HG03159 (cell line): ENCODE measurements around the gene LUZP2.

Experiments
- ATAC-seq: cut with Tn5 transposase; IDR thresholded peaks from one replicate; pipeline ENCODE4 v1.9.1; 2021; ENCODE audit warnings: mild to moderate bottlenecking, moderate library complexity; ENCODE audit not compliant: unreplicated experiment

Gene LUZP2

GRCh38 chr11:24496736-24497725, at the start of gene LUZP2:
Gene LUZP2 (plus strand): TSS chr11:24497053.
- no peak for ATAC-seq

- ATAC-seq, result no peak
Observed at GRCh38 chr11:24453129-24453718, 43.6 kb upstream of the LUZP2 start.

GRCh38 chr11:24457985-24458384, 38.9 kb upstream of the LUZP2 start:
- ATAC-seq, result no peak

GRCh38 chr11:24470431-24470830, 26.4 kb upstream of the LUZP2 start:
- no peak for ATAC-seq

- ATAC-seq, result no peak
Observed at GRCh38 chr11:24471084-24471483, 25.8 kb upstream of the LUZP2 start.

GRCh38 chr11:24478718-24479117, 18.1 kb upstream of the LUZP2 start:
- ATAC-seq, result no peak

DNA sequence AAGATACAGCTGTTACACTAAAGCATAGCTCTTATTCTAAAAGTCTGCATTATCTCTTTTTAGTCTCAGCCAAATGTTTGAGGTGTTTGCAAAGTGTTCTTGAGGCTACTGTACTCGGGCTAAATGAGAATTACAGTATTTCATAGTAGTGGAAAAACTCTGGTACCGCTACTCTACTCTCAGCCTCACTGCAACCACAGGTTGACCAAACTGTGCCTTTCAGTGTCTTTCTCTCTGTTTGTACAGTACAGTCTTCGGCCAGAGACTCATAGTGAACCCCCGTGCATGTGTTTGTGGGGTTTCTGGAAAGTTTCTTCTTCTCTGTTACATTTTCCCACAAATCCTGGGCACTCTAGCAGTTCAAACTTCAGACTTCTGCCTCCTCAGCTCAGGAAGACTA, 7.4 kb upstream of the LUZP2 start:
- ATAC-seq, result no peak

- no peak for ATAC-seq
Observed at GRCh38 chr11:24496386-24496735, 492 bp upstream of the LUZP2 start.

DNA sequence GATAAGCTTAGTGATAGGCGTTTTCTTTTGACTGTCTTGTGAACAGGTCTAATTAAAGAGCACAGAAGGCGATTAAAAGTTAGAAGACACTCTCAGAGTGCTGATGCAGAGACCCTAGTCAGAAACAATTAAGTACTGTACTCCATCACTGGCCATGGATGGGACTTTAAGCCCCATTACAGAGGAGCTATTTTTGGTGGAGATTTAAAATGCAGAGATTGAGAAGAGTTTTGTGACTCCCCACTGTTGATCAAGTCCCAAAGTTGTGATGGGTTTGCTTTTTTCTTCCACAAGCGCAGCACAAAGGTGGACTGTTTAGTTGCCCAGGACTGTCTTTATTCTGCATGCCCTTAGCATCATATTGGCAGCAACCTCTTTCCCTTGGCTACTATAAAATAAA, 978 bp downstream of the LUZP2 start:
- no peak for ATAC-seq

DNA sequence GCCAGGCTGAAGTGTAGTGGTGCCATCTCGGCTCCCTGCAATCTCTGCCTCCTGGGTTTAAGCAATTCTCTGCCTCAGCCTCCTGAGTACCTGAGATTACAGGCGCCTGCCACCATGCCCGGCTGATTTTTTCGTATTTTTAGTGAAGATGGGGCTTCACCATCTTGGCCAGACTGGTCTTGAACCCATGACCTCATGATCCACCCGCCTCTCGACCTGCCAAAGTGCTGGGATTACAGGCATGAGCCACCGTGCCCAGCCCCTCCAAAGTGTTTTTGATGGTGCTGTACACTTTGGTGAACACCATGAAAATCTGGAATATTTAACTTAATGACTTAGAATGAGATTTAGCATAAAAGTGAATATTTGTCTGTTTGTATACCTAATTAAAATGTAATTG, 5.6 kb downstream of the LUZP2 start:
- no peak for ATAC-seq

DNA sequence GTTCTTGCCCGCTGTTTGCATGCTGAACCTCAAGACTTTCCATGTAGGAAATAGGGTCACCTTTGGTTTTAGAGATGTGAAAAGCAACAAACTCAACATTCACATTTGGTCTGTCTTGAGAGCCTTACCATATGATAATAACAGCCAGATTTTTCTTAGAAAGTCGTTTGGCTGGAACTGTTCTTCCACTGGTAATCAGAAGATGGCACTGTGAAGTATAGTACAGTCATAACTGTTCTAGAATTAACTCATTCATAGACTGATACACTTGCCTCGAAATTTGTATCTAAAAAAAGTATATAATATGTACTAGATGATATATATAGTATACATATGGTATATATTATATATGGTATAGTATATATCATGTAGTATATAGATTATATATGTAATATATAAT, 12.3 kb downstream of the LUZP2 start:
- peak; percentile 74 for ATAC-seq

DNA sequence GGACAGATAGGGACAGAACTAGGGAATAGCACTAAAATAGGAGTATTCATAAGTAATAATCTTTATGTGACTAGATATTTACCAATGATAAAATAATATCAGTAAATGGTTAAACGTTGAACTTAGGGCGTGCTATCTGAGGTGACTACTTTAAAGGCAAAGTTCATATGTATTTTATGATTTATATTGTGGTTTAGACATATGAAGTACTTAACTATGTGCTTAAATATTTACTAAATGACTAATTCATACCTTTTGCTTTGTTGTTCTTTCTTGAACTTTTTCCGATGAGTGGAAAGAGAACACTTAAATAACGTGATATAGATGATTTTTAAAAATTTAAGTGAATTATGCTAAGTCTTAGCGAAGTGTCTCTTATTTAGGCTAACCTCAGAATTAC, 14.7 kb downstream of the LUZP2 start:
- ATAC-seq, result no peak

DNA sequence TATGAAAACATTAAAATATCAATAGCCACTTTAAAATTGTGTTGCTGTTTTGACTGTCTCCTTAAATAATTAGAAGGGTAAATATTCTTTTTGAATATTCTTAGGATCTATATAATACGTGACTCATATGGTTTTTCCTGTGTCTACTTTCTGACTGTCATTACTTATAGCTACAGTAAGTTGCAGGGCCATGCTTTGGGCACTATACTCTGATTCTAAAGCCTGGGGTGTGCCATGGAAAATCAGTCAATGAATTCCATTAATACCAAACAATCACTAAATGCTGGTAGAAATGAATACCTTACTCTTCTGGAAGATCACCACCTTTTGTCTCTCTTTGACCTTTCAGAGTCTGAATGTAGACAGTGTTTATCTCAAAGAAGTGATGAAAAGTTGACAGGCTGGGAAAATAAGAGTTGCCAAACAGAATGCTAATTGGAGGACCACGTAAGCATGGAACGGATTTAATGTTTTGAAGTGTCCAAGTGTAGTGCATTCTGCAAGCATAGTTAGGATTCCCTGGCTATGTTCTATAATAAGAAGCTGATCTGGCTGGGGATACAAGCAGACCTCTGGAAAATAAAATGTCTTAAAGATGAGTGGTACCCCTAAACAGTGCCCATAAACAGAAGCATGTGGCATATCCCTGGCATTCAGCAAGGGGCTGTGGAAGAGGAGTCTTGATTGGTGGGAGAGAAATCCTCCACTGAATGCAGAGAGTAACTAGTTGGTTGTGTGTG, 16.8 kb downstream of the LUZP2 start:
- ATAC-seq, result no peak

- peak; percentile 96 for ATAC-seq
Observed at GRCh38 chr11:24514219-24514594, 17.4 kb downstream of the LUZP2 start.

GRCh38 chr11:24515632-24516031, 18.8 kb downstream of the LUZP2 start:
- no peak for ATAC-seq

- no peak for ATAC-seq
Observed at GRCh38 chr11:24516638-24517037, 19.8 kb downstream of the LUZP2 start.

DNA sequence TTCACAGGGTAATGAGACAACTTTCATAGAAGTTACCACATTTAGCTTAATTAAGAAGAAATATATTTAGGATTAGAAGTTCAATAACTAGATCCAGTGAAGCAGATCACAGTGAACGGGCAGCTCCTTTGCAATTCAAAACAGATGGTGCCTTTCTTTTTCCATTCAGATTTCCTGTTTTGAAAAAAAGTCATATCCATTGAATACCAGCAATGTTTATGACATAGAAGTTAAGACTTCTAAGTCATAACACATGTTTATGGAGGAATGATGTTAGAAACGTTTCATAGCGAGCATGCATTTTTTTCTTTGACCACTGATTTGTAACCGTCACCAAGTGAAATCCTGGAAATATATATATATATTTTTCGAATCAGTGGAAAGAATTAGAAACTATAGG, 24.7 kb downstream of the LUZP2 start:
- no peak for ATAC-seq

GRCh38 chr11:24524156-24524555, 27.3 kb downstream of the LUZP2 start:
- ATAC-seq, result no peak

DNA sequence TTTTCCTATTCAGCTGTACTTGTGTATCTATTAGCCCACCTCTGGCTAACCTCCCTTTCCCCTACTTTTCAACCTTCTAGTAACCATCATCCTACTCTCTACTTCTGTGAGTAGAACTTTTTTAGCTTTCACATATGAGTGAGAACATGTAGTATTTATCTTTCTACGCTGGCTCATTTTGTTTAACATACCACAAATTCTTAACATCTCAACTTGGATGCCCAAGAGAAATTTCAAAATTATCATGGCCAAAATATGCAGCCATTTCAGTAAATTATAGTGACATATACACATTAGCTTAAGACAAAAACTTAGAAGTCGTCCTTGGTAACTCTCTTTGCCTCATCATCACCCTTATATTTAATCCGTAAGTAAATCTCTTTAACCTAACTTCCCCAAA, 34.7 kb downstream of the LUZP2 start:
- no peak for ATAC-seq

- no peak for ATAC-seq
Observed at GRCh38 chr11:24543771-24544170, 46.9 kb downstream of the LUZP2 start.

DNA sequence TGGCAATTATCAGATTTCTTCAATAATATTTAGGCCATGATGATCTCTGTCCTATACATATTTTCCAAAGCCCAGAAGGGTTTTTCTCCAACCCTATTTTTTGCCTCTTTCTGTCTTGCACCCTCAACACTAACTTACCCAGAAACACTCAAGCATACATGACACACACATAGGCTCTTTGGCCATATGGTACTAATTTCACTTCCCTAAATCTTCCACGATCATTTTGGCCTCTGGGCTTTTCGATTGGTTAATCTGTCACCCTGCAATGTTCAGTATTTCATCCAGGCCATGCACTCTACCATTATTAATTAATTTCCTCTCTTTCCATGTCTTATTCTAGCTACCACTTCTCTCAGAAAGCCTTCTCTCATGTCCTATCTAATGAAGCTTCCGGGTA, 59.8 kb downstream of the LUZP2 start:
- peak; percentile 97 for ATAC-seq

DNA sequence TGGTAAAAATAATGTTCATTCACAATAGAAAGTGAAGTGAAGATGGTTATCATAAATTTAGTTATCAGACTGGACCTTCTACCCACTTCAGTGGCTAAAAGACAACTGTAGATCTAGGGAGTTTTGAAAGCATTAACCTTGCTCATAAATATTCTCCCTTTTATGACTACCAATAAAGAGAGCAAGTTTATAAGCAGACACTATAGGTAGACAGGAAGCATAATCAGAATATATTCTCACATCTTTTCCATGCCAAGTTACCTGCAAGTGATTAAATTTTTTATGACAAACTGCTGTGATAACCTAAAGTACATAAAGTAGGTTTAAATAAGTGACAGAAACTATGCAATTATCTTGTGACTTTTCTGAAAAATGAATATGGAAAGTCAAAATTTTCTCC, 62.5 kb downstream of the LUZP2 start:
- ATAC-seq, result no peak
